Ishikawa (cell line): ENCODE measurements around the gene NDRG3.

ENCODE experiments used
- CEBPB ChIP-seq: IDR thresholded peaks from 2 replicates; pipeline ENCODE4 v1.6.1; 2012
- EGR1 ChIP-seq: IDR thresholded peaks from 2 replicates; pipeline ENCODE4 v1.6.1; 2012
- EP300 ChIP-seq: IDR thresholded peaks from 2 replicates; pipeline ENCODE4 v1.6.1; 2012; ENCODE audit warnings: borderline replicate concordance
- FOXM1 ChIP-seq: IDR thresholded peaks from 2 replicates; pipeline ENCODE4 v1.6.1; 2012; ENCODE audit warnings: low read depth, borderline replicate concordance
- MAX ChIP-seq: IDR thresholded peaks from 2 replicates; pipeline ENCODE4 v1.6.1; 2012
- RAD21 ChIP-seq: IDR thresholded peaks from 2 replicates; pipeline ENCODE4 v1.6.1; 2012; ENCODE audit warnings: low read depth
- REST ChIP-seq: IDR thresholded peaks from 2 replicates; pipeline ENCODE4 v1.6.1; 2012; ENCODE audit warnings: low read depth, mild to moderate bottlenecking
- TAF1 ChIP-seq: IDR thresholded peaks from 2 replicates; pipeline ENCODE4 v1.6.1; 2012; ENCODE audit warnings: low read depth, mild to moderate bottlenecking
- TCF12 ChIP-seq: IDR thresholded peaks from 2 replicates; pipeline ENCODE4 v1.6.1; 2012; ENCODE audit warnings: low read depth
- YY1 ChIP-seq: IDR thresholded peaks from 2 replicates; pipeline ENCODE4 v1.6.1; 2012; ENCODE audit warnings: low read depth

GRCh38 chr20:36786663-36787062 lies 40.8 kb upstream of the NDRG3 start:
- TF ChIP-seq REST (peak; percentile 84), FOXM1 (no peak), TAF1 (no peak), RAD21 (no peak), YY1 (no peak), EP300 (no peak), EGR1 (no peak), CEBPB (no peak), MAX (no peak), TCF12 (no peak)
